ENCODE results near the gene SLX9. TPM values are rescaled to one million over a fixed set of nuclear protein-coding genes. Genes with fewer than 3 reads are reported as not detected.

The SLX9 gene
- total and polyA plus RNA-seq, 2 experiments from 2014 or later: 24.7 to 31.2 TPM

- H3K9me3 ChIP-seq (ENCODE audit: low read depth): no peaks in the 10 kb centered on the region
- TF ChIP-seq CTCF (IDR thresholded peaks at IDR 0.05; ENCODE audit: low read depth, low read length): no peak
- no peak overlapping the region for H3K4me3 ChIP-seq
- no peaks in the 10 kb centered on the region for H3K27me3 ChIP-seq
- peaks cover 16% of the 10 kb centered on the region for H3K4me1 ChIP-seq (ENCODE audit: low read depth)
- no peak for DNase-seq (ENCODE audit: low read depth in 1 of 2, low spot score in 1 of 2)
- no peaks in the 10 kb centered on the region for H3K36me3 ChIP-seq
- no peak overlapping the region for H3K27ac ChIP-seq
These were observed 30.9 kb upstream of the SLX9 start for GRCh38 chr21:44908908-44909307.

- Histone ChIP-seq H3K4me1 (ENCODE audit: low read depth) (peaks cover 16% of the 10 kb centered on the region), H3K4me3 (no peak overlapping the region), H3K27me3 (no peaks in the 10 kb centered on the region), H3K9me3 (ENCODE audit: low read depth) (no peaks in the 10 kb centered on the region), H3K27ac (no peak overlapping the region), H3K36me3 (no peaks in the 10 kb centered on the region)
- no peak for TF ChIP-seq CTCF (IDR thresholded peaks at IDR 0.05; ENCODE audit: low read depth, low read length)
- no peak for DNase-seq (ENCODE audit: low read depth in 1 of 2, low spot score in 1 of 2)
These were observed 30.1 kb upstream of the SLX9 start for GRCh38 chr21:44909719-44910118.

- no peak for DNase-seq (ENCODE audit: low read depth in 1 of 2, low spot score in 1 of 2)
- no peaks in the 10 kb centered on the region for H3K27me3 ChIP-seq
- H3K27ac ChIP-seq: no peak overlapping the region
- H3K36me3 ChIP-seq: no peaks in the 10 kb centered on the region
- TF ChIP-seq CTCF (IDR thresholded peaks at IDR 0.05; ENCODE audit: low read depth, low read length): no peak
- no peaks in the 10 kb centered on the region for H3K9me3 ChIP-seq (ENCODE audit: low read depth)
- peaks cover 16% of the 10 kb centered on the region for H3K4me1 ChIP-seq (ENCODE audit: low read depth)
- H3K4me3 ChIP-seq: no peak overlapping the region
These were observed 29.4 kb upstream of the SLX9 start for GRCh38 chr21:44910229-44911067.

- no peaks in the 10 kb centered on the region for H3K27me3 ChIP-seq
- no peak for DNase-seq (ENCODE audit: low read depth in 1 of 2, low spot score in 1 of 2)
- H3K27ac ChIP-seq: no peak overlapping the region
- no peak for TF ChIP-seq CTCF (IDR thresholded peaks at IDR 0.05; ENCODE audit: low read depth, low read length)
- H3K9me3 ChIP-seq (ENCODE audit: low read depth): no peaks in the 10 kb centered on the region
- no peaks in the 10 kb centered on the region for H3K36me3 ChIP-seq
- no peak overlapping the region for H3K4me3 ChIP-seq
- H3K4me1 ChIP-seq (ENCODE audit: low read depth): peaks cover 16% of the 10 kb centered on the region
These were observed 28.8 kb upstream of the SLX9 start for GRCh38 chr21:44911068-44911383.

GRCh38 chr21:44911384-44912157, 28.3 kb upstream of the SLX9 start:
- no peaks in the 10 kb centered on the region for H3K36me3 ChIP-seq
- TF ChIP-seq CTCF (IDR thresholded peaks at IDR 0.05; ENCODE audit: low read depth, low read length): peak; percentile 13
- no peak overlapping the region for H3K27ac ChIP-seq
- H3K9me3 ChIP-seq (ENCODE audit: low read depth): no peaks in the 10 kb centered on the region
- no peak for DNase-seq (ENCODE audit: low read depth in 1 of 2, low spot score in 1 of 2)
- H3K4me3 ChIP-seq: no peak overlapping the region
- peaks cover 16% of the 10 kb centered on the region for H3K4me1 ChIP-seq (ENCODE audit: low read depth)
- no peaks in the 10 kb centered on the region for H3K27me3 ChIP-seq

All from cardiac muscle cell (in vitro differentiated cells and primary cell).